ENCODE data around the gene RILP. TPM values are rescaled to one million over a fixed set of nuclear protein-coding genes. Genes with fewer than 3 reads are reported as not detected.

The RILP gene
- total RNA-seq, 1 experiment from 2014 or later: 11.6 TPM

- TF ChIP-seq REST (IDR thresholded peaks at IDR 0.05; ENCODE audit: low read depth): no peak
These were observed 48.1 kb downstream of the RILP start (continued) for GRCh38 chr17:1601571-1601970.

GRCh38 chr17:1598399-1599095 lies 51.1 kb downstream of the RILP start:
- Histone ChIP-seq H3K27me3 (ENCODE audit: insufficient read depth, low read length) (no peaks in the 10 kb centered on the region), H3K4me1 (ENCODE audit: control insufficient read depth in 1 of 2, insufficient read depth in 2 of 2, low read length in 2 of 2) (peaks cover 7 to 23% of the 10 kb centered on the region in 2 experiments), H3K27ac (ENCODE audit: low read depth, low read length) (no peak overlapping the region), H3K36me3 (ENCODE audit: control insufficient read depth in 1 of 2, insufficient read depth in 2 of 2, low read length in 2 of 2) (no peaks in the 10 kb centered on the region), H3K4me2 (ENCODE audit: low read length) (no peak overlapping the region), H3K9ac (ENCODE audit: low read length) (no peak overlapping the region), H4K20me1 (ENCODE audit: insufficient read depth) (no peaks in the 10 kb centered on the region), H3K9me2 (ENCODE audit: insufficient read depth) (no peaks in the 10 kb centered on the region), H3K4me3 (replicated peaks in 1 of 2; ENCODE audit: low read depth in 1 of 2, low read length in 2 of 2) (no peak overlapping the region), H3K9me3 (ENCODE audit: control insufficient read depth in 1 of 2, insufficient read depth in 1 of 2, low read depth in 1 of 2, low read length in 2 of 2) (peaks cover 5 to 12% of the 10 kb centered on the region in 2 experiments; a peak in 2 of 4 replicates), H2AFZ (ENCODE audit: low read depth, low read length, poor library complexity, severe bottlenecking) (no peak overlapping the region), H3K79me2 (ENCODE audit: insufficient read depth, low read length) (no peaks in the 10 kb centered on the region)
- no peak for DNase-seq (ENCODE audit: low read depth, low spot score)
- intact Hi-C loops (cut with micrococcal nuclease): no loop called here
- ChIA-PET RAD21 (ENCODE audit: low non-redundant PET in 1 of 2, low total read pairs in 2 of 2, uncharacterized antibody in 2 of 2, unreplicated experiment in 2 of 2) (no interaction called here), POLR2A (no interaction called here), CTCF (interaction anchor here (0.6 to 1.5 kb wide), 2 partner anchors 24 to 304 kb away, joined by 3 to 5 read pairs; no protein-coding TSS in a partner anchor)
- BruUV-seq (replicated peaks): no TSS peak
- no peak for ATAC-seq
- TF ChIP-seq SRF (IDR thresholded peaks at IDR 0.05; ENCODE audit: low read depth) (no peak), MAX (IDR thresholded peaks at IDR 0.05) (no peak), POLR2A (IDR thresholded peaks at IDR 0.05; ENCODE audit: borderline replicate concordance, extremely low read depth, insufficient read depth, insufficient read length) (no peak), SP1 (IDR thresholded peaks at IDR 0.05; ENCODE audit: low read depth) (no peak), EZH2phosphoT487 (IDR thresholded peaks at IDR 0.05; ENCODE audit: borderline replicate concordance) (no peak), SIN3A (IDR thresholded peaks at IDR 0.05; ENCODE audit: low read depth) (no peak), YY1 (IDR thresholded peaks at IDR 0.05; ENCODE audit: extremely low read depth, insufficient replicate concordance, low read depth, low read length) (no peak), ZFX (IDR thresholded peaks at IDR 0.05) (no peak), EZH2 (IDR thresholded peaks at IDR 0.05) (no peak), REST (IDR thresholded peaks at IDR 0.05; ENCODE audit: low read depth) (no peak), ELF1 (IDR thresholded peaks at IDR 0.05; ENCODE audit: borderline replicate concordance, low read depth) (no peak), CTCF (IDR thresholded peaks at IDR 0.05 in 2 of 3, conservative IDR thresholded peaks at IDR 0.05 in 1 of 3; ENCODE audit: borderline replicate concordance in 1 of 3, insufficient read depth in 1 of 3, low read depth in 2 of 3, low read length in 2 of 3) (no peak), CEBPB (IDR thresholded peaks at IDR 0.05; ENCODE audit: low read depth) (no peak), TCF7L2 (IDR thresholded peaks at IDR 0.05; ENCODE audit: borderline replicate concordance, extremely low read depth, insufficient read depth, insufficient read length) (no peak), CBX3 (IDR thresholded peaks at IDR 0.05; ENCODE audit: low read depth) (no peak), EGR1 (IDR thresholded peaks at IDR 0.05; ENCODE audit: low read depth) (no peak)

Measured in HCT116 (cell line).